Right atrium auricular region (tissue), 2 donors: ENCODE measurements around the gene CHKB. TPM values are rescaled to one million over a fixed set of nuclear protein-coding genes. Genes with fewer than 3 reads are reported as not detected.
"Not testable (repeated sequence)": the region's sequence is repeated elsewhere in the genome, so short reads cannot be mapped to it uniquely, and the experiment has no call there.

Experiments
- DNase-seq: peaks from one replicate; pipeline ENCODE4 v3.0.0-alpha.2; 2019; ENCODE audit warnings: low spot score
- H3K27ac ChIP-seq, 2 donors: fragments of 200-600 bp; sonication (generic); 1 replicate in 1 of 2; 2 replicates in 1 of 2; pipeline ENCODE4 v1.5.1; 2016 to 2019
- H3K27me3 ChIP-seq, 2 donors: fragments of 200-600 bp; sonication (generic); one replicate each; pipeline versions ENCODE4 v1.5.1 to v1.6.0; 2017 to 2019
- H3K36me3 ChIP-seq: fragments of 200-600 bp; sonication (generic); one replicate; pipeline ENCODE4 v1.5.1; 2016
- H3K4me1 ChIP-seq, 2 donors: fragments of 200-600 bp; sonication (generic); one replicate each; pipeline versions ENCODE4 v1.5.1 to v1.6.0; 2017 to 2019
- H3K4me3 ChIP-seq, 2 donors: fragments of 200-600 bp; sonication (generic); 1 replicate in 1 of 2; 2 replicates in 1 of 2; pipeline ENCODE4 v1.5.1; 2017 to 2019; ENCODE audit warnings: mild to moderate bottlenecking in 1 of 2, moderate library complexity in 1 of 2
- H3K9me3 ChIP-seq, 2 donors: fragments of 200-600 bp; sonication (generic); one replicate each; pipeline ENCODE4 v1.5.1; 2019
- CTCF ChIP-seq, 2 donors: fragments of 200-600 bp; sonication (generic); IDR thresholded peaks; one replicate each; pipeline ENCODE4 v1.5.1; 2019; ENCODE audit warnings: antibody characterized with exemption in 2 of 2
- total RNA-seq, 2 donors: library from RNA; depleted of rRNA; stranded (reverse); fragments of >200 nt; gene quantifications; one replicate each; pipeline ENCODE4 v1.1.0, GENCODE V29; 2016

The CHKB gene
- total RNA-seq, 2 donors from 2014 or later: 25.1 to 29.5 TPM

DNA sequence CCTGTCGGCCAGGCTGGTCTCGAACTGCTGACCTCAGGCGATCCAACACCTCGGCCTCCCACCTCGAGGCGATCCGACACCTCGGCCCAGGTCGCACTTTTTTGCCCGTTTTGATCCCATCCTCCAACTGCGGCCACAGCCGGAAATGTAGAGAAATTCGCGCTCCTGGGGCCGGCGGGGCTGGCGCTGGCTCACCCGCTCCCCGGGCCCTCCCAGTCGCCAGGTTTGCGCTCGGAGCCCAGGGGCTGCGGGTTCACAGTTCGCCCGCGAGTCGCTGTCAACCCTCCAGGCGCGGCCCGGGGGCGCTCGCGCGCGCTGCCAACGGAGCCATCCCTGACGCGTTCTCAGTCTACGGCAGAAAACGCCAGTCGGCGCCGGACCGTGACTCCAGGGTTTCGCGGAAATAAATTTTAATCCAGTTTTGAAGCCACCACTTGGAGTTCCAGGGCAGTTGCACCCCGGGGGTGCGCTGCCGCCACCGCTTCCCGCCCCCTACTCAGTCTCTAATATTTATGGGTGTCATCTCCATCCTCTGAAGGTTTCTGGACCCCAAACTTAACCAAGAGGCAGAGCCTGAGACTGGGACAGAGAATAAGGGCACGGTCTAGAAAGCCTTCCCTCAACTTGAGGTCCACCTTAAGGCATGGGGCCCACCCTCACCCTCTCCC lies 38.4 kb downstream of the CHKB start:
- Histone ChIP-seq H3K4me3 (peak overlapping the region in 1 of 2 donors; percentile 33), H3K36me3 (no peaks in the 10 kb centered on the region), H3K9me3 (no peaks in the 10 kb centered on the region), H3K4me1 (peaks cover 0 to 29% of the 10 kb centered on the region in 2 donors), H3K27ac (peak overlapping the region in 1 of 2 donors; percentile 28), H3K27me3 (peaks cover 8 to 19% of the 10 kb centered on the region in 2 donors)
- peak; percentile 48 to 74 for TF ChIP-seq CTCF (IDR thresholded peaks at IDR 0.05)
- peak; percentile 76 for DNase-seq

GRCh38 chr22:50542416-50542927 lies 40.2 kb downstream of the CHKB start:
- peaks cover 0 to 10% of the 10 kb centered on the region in 2 donors for H3K27me3 ChIP-seq
- no peak overlapping the region for H3K4me3 ChIP-seq
- TF ChIP-seq CTCF (IDR thresholded peaks at IDR 0.05): no peak
- H3K4me1 ChIP-seq: peaks cover 0 to 21% of the 10 kb centered on the region in 2 donors
- H3K27ac ChIP-seq: no peak overlapping the region
- DNase-seq: no peak
- no peaks in the 10 kb centered on the region for H3K36me3 ChIP-seq
- H3K9me3 ChIP-seq: no peaks in the 10 kb centered on the region

DNA sequence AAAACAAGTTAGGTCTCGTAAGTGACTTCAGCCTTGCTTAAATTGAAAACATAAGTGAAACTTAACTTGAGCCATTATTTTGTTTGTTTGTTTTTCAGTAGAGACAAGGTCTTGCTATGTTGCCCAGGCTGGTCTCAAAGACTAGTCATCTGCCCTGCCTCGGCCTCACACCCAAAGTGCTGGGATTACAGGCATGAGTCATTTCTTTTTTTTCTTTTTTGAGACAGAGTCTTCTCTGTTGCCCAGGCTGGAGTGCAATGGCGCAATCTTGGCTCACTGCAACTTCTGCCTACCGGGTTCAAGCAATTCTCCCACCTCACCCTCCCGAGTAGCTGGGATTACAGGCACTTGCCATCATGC lies 41.0 kb downstream of the CHKB start:
- H3K36me3 ChIP-seq, H3K9me3 ChIP-seq, H3K27me3 ChIP-seq, H3K4me3 ChIP-seq: not testable (repeated sequence)
- Histone ChIP-seq H3K4me1 (peaks cover 0 to 21% of the 10 kb centered on the region in 2 donors), H3K27ac (peak overlapping the region; percentile 46 to 52)
- DNase-seq: peak; percentile 77

DNA sequence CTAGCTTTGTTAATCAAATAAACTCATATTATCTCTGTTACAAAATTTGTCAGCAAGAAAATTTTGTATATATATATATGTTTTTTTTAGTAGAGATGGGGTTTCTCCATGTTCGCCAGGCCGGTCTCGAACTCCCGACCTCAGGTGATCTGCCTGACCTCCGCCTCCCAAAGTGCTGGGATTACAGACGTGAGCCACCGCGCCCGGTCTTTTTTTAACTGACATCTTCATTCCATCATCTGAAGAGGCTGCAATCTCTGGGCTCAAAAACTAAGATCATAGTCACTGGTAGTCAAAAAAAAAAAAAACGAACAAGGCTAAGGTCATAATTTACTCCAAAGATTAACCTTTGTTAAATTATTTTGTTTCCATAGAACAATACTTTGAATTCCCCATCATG lies 42.3 kb downstream of the CHKB start:
- H3K36me3 ChIP-seq: no peaks in the 10 kb centered on the region
- DNase-seq: no peak
- no peak overlapping the region for H3K4me3 ChIP-seq
- no peak for TF ChIP-seq CTCF (IDR thresholded peaks at IDR 0.05)
- no peaks in the 10 kb centered on the region for H3K9me3 ChIP-seq
- no peaks in the 10 kb centered on the region for H3K27me3 ChIP-seq
- peak overlapping the region in 1 of 2 donors; percentile 85 for H3K27ac ChIP-seq
- H3K4me1 ChIP-seq: peaks cover 0 to 21% of the 10 kb centered on the region in 2 donors

- Histone ChIP-seq H3K27me3 (no peaks in the 10 kb centered on the region), H3K9me3 (no peaks in the 10 kb centered on the region), H3K36me3 (no peaks in the 10 kb centered on the region), H3K27ac (peak overlapping the region; percentile 20 to 78), H3K4me3 (no peak overlapping the region), H3K4me1 (peaks cover 0 to 9% of the 10 kb centered on the region in 2 donors)
- TF ChIP-seq CTCF (IDR thresholded peaks at IDR 0.05): no peak
- no peak for DNase-seq
Measured at GRCh38 chr22:50537765-50538164, 44.9 kb downstream of the CHKB start.

DNA sequence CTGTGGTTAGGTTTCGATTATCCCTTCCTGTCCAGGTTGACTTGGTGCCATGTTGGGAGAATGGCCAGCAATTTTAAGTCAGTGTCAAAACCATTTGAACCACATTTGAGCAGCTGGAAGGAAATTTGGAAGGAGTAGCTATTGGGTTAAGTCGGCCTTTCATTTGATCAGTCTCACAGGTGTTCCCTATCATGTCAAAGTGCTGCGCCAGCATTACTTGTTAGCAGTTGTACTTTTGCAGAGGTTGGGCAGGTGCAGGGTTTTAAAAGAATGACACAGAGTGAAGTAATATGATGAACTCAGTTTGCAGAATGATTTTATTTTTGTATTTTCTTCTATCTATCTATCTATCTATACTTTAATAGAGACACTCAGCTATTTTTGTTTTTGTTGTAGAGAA lies 46.4 kb downstream of the CHKB start:
- Histone ChIP-seq H3K4me3 (no peak overlapping the region), H3K9me3 (no peaks in the 10 kb centered on the region), H3K4me1 (peaks cover 0 to 24% of the 10 kb centered on the region in 2 donors), H3K27ac (no peak overlapping the region), H3K27me3 (peaks cover 0 to 4% of the 10 kb centered on the region in 2 donors), H3K36me3 (no peaks in the 10 kb centered on the region)
- no peak for DNase-seq
- no peak for TF ChIP-seq CTCF (IDR thresholded peaks at IDR 0.05)
